ENCODE measurements around the gene ICAM1. TPM values are rescaled to one million over a fixed set of nuclear protein-coding genes. Genes with fewer than 3 reads are reported as not detected.
"Not testable (repeated sequence)": the region's sequence is repeated elsewhere in the genome, so short reads cannot be mapped to it uniquely, and the experiment has no call there.

ICAM1 gene
- total RNA-seq, 1 donor from 2014 or later = 6.8 TPM

DNA sequence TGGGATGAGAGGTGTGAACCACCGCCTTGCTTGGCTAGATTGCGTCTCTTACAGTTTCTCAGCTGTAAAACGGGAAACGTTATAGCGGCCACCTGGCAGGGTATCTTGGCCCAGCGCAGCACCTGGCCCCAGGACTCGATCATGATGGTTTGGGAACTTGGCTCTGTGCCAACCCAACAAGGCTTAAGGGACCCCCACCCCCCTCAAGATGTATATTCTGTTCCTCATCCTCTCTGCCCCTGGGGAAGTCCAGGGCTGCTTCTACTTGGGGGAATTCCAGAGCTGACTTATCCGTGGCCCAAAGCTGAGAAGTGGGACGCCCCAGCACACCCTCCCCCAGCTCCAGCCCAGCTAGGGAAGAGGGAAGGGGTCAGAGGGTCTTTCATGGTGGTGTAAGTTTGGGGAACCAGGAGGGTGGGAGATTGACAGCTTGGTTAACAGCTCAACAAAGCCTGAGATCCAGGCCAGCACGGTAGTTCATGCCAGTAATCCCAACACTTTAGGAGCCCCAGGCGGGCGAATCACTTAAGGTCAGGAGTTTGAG is 695 bp downstream of the ICAM1 start:
- Histone ChIP-seq H3K9me3 (ENCODE audit: control insufficient read depth in 3 of 3, low read length in 3 of 3) (no peaks in the 10 kb centered on the region), H3K27me3 (ENCODE audit: control insufficient read depth in 3 of 3, insufficient read depth in 3 of 3, low read length in 3 of 3) (peaks cover 0 to 14% (median 10%) of the 10 kb centered on the region in 3 donors), H3K4me3 (ENCODE audit: low read length in 3 of 3) (peak overlapping the region; percentile 67 to 76 (median 75)), H3K27ac (ENCODE audit: low read depth, low read length) (peak overlapping the region; percentile 91), H3K4me1 (ENCODE audit: control insufficient read depth in 3 of 3, insufficient read depth in 3 of 3, low read length in 3 of 3) (peaks cover 20 to 23% (median 23%) of the 10 kb centered on the region in 3 donors), H3K36me3 (ENCODE audit: control insufficient read depth in 3 of 3, insufficient read depth in 3 of 3, low read length in 3 of 3) (peaks cover 0 to 9% (median 3%) of the 10 kb centered on the region in 3 donors), H3K9ac (ENCODE audit: low read depth in 1 of 3, low read length in 3 of 3) (peak overlapping the region; percentile 75 to 82 (median 77))

DNA sequence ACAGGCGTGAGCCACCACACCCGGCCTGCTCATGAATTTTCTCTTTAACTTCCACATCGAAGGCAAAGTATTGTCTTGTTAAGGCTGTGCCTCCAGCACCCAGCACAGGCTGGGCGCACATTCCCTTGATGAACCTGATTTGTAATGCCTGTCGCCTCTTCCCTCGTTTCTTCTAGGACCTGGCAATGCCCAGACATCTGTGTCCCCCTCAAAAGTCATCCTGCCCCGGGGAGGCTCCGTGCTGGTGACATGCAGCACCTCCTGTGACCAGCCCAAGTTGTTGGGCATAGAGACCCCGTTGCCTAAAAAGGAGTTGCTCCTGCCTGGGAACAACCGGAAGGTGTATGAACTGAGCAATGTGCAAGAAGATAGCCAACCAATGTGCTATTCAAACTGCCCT is 3.7 kb downstream of the ICAM1 start:
- Histone ChIP-seq H3K36me3 (ENCODE audit: control insufficient read depth in 3 of 3, insufficient read depth in 3 of 3, low read length in 3 of 3) (peaks cover 2 to 16% (median 8%) of the 10 kb centered on the region in 3 donors), H3K4me3 (ENCODE audit: low read length in 3 of 3) (no peak overlapping the region), H3K9ac (ENCODE audit: low read depth in 1 of 3, low read length in 3 of 3) (no peak overlapping the region), H3K9me3 (ENCODE audit: control insufficient read depth in 3 of 3, low read length in 3 of 3) (no peaks in the 10 kb centered on the region), H3K27me3 (ENCODE audit: control insufficient read depth in 3 of 3, insufficient read depth in 3 of 3, low read length in 3 of 3) (peaks cover 0 to 7% (median 7%) of the 10 kb centered on the region in 3 donors), H3K27ac (ENCODE audit: low read depth, low read length) (no peak overlapping the region), H3K4me1 (ENCODE audit: control insufficient read depth in 3 of 3, insufficient read depth in 3 of 3, low read length in 3 of 3) (peaks cover 16 to 23% (median 18%) of the 10 kb centered on the region in 3 donors)

DNA sequence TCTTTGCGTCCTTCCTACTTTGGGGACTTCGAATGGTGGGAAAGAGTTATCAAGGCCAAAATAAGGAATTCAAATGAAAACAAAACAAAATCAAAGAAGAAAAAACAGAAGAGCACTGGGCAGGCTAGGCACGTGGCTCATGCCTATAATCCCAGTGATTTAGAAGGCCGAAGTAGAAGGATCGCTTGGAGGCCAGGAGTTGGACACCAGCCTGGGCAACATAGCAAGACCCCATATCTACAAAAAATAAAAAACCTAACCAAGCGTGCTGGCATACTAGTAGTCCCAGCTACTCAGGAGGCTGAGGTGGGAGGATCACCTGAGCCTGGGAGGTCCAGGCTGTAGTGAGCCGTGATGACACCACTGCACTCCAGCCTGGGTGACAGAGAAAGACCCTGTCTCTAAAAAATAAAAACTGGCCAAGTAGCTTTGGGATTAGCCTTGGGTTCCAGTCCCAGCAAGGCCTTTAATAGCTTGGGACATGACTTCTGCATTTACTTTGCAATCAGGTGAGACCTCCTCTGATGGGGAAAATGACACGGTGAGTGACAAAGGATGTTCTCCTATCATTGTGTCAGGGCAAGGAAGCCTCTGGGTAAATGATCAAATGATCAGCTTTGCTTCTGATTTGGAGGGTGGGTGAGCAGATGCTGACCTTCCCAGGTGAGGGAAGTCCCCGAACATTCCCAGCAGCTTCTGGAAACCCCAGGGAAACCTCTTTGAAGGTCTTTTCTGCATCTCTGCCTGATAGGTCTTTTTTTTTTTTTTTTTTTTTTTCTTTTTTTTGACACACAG is 7.1 kb downstream of the ICAM1 start:
- Histone ChIP-seq H3K9me3 (ENCODE audit: control insufficient read depth in 3 of 3, low read length in 3 of 3) (no peaks in the 10 kb centered on the region), H3K4me1 (ENCODE audit: control insufficient read depth in 3 of 3, insufficient read depth in 3 of 3, low read length in 3 of 3) (no peaks in the 10 kb centered on the region), H3K27me3 (ENCODE audit: control insufficient read depth in 3 of 3, insufficient read depth in 3 of 3, low read length in 3 of 3) (no peaks in the 10 kb centered on the region), H3K36me3 (ENCODE audit: control insufficient read depth in 3 of 3, insufficient read depth in 3 of 3, low read length in 3 of 3) (peaks cover 2 to 16% (median 8%) of the 10 kb centered on the region in 3 donors), H3K9ac (ENCODE audit: low read depth in 1 of 3, low read length in 3 of 3) (no peak overlapping the region), H3K27ac (ENCODE audit: low read depth, low read length) (no peak overlapping the region), H3K4me3 (ENCODE audit: low read length in 3 of 3) (no peak overlapping the region)

DNA sequence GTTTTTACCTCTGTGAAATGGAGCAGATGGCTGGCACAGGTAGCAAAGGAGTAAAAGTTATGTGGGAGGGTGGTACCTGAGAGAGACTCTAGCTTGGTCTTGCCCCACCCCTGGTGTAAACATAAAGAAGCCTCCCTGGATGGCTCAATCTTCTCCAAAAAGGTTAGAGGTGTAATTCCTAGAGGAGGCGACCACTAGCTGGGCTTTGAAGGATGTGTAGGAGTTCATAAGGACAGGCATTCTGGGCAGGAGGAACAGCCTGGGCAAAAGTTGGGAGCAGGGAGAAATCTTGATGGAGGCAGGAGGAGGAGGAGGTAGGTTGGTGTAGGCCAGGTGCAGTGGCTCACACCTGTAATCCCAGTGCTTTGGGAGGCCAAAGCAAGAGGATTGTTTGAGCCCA is 8.0 kb downstream of the ICAM1 start:
- no peak overlapping the region for H3K9ac ChIP-seq (ENCODE audit: low read depth in 1 of 3, low read length in 3 of 3)
- H3K27ac ChIP-seq (ENCODE audit: low read depth, low read length) = no peak overlapping the region
- H3K36me3 ChIP-seq (ENCODE audit: control insufficient read depth in 3 of 3, insufficient read depth in 3 of 3, low read length in 3 of 3) = peaks cover 5 to 20% (median 8%) of the 10 kb centered on the region in 3 donors
- no peaks in the 10 kb centered on the region for H3K4me1 ChIP-seq (ENCODE audit: control insufficient read depth in 3 of 3, insufficient read depth in 3 of 3, low read length in 3 of 3)
- no peaks in the 10 kb centered on the region for H3K9me3 ChIP-seq (ENCODE audit: control insufficient read depth in 3 of 3, low read length in 3 of 3)
- no peak overlapping the region for H3K4me3 ChIP-seq (ENCODE audit: low read length in 3 of 3)
- no peaks in the 10 kb centered on the region for H3K27me3 ChIP-seq (ENCODE audit: control insufficient read depth in 3 of 3, insufficient read depth in 3 of 3, low read length in 3 of 3)

DNA sequence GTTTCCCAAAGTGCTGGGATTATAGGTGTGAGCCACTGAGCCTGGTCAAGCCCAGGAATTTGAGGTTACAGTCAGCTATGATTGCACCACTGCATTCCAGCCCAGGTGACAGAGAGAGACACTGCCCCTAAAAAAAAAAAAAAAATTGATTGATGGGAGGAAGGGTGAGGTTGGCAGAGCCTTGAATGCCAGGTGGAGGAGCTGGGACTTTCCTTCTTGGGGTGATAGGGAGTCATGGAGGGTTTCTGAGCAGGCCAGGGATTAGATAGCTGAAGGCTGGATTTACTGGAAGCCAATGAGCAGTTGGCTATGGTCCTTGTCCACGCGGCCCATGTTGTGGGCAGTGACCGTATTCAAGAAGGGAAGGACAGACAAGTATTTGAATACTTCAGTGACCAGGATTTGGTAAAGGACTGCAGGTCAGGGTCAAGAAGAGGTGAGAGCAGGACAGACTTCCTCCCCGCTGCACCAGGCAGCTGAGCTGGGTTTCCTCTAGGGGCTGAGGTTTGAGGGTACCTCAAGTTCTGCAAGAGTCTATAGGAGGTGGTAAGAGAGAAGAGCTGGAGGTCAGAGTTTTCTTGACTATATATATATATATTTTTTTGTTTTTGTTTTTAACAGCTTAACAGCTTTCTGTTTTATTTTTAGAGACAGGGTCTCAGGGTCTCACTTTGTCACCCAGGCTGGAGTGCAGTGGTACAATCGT is 9.0 kb downstream of the ICAM1 start:
- no peak overlapping the region for H3K4me3 ChIP-seq (ENCODE audit: low read length in 3 of 3)
- H3K27me3 ChIP-seq (ENCODE audit: control insufficient read depth in 3 of 3, insufficient read depth in 3 of 3, low read length in 3 of 3) = no peaks in the 10 kb centered on the region
- H3K9me3 ChIP-seq (ENCODE audit: control insufficient read depth in 3 of 3, low read length in 3 of 3) = no peaks in the 10 kb centered on the region
- no peaks in the 10 kb centered on the region for H3K4me1 ChIP-seq (ENCODE audit: control insufficient read depth in 3 of 3, insufficient read depth in 3 of 3, low read length in 3 of 3)
- no peak overlapping the region for H3K27ac ChIP-seq (ENCODE audit: low read depth, low read length)
- H3K36me3 ChIP-seq (ENCODE audit: control insufficient read depth in 3 of 3, insufficient read depth in 3 of 3, low read length in 3 of 3) = peaks cover 5 to 26% (median 14%) of the 10 kb centered on the region in 3 donors
- no peak overlapping the region for H3K9ac ChIP-seq (ENCODE audit: low read depth in 1 of 3, low read length in 3 of 3)

DNA sequence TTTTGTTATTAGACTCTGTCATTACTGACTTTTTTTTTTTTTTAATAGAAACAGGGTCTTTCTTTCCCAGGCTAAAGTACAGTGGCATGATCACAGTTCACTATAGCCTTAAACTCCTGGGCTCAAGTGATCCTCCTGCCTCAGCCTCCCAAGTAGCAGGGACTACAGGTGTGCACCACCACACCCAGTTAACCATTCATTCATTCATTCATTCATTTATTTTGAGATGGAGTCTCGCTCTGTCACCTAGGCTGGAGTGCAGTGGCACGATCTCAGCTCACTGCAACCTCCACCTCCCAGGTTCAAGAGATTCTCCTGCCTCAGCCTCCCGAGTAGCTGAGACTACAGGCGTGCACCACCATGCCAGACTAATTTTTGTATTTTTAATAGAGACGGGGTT is 11.1 kb downstream of the ICAM1 start:
- not testable (repeated sequence) for H3K4me1 ChIP-seq (ENCODE audit: control insufficient read depth in 3 of 3, insufficient read depth in 3 of 3, low read length in 3 of 3); H3K9me3 ChIP-seq (ENCODE audit: control insufficient read depth in 3 of 3, low read length in 3 of 3); H3K4me3 ChIP-seq (ENCODE audit: low read length in 3 of 3); H3K27ac ChIP-seq (ENCODE audit: low read depth, low read length); H3K9ac ChIP-seq (ENCODE audit: low read depth in 1 of 3, low read length in 3 of 3)
- peaks cover 2 to 11% (median 2%) of the 10 kb centered on the region in 3 donors for H3K27me3 ChIP-seq (ENCODE audit: control insufficient read depth in 3 of 3, insufficient read depth in 3 of 3, low read length in 3 of 3)
- peaks cover 12 to 34% (median 27%) of the 10 kb centered on the region in 3 donors for H3K36me3 ChIP-seq (ENCODE audit: control insufficient read depth in 3 of 3, insufficient read depth in 3 of 3, low read length in 3 of 3)

- Histone ChIP-seq H3K36me3 (ENCODE audit: control insufficient read depth in 3 of 3, insufficient read depth in 3 of 3, low read length in 3 of 3) (peaks cover 8 to 30% (median 27%) of the 10 kb centered on the region in 3 donors), H3K4me1 (ENCODE audit: control insufficient read depth in 3 of 3, insufficient read depth in 3 of 3, low read length in 3 of 3) (peaks cover 4 to 8% (median 7%) of the 10 kb centered on the region in 3 donors), H3K27me3 (ENCODE audit: control insufficient read depth in 3 of 3, insufficient read depth in 3 of 3, low read length in 3 of 3) (peaks cover 14 to 25% (median 16%) of the 10 kb centered on the region in 3 donors)
Observed at GRCh38 chr19:10283301-10284064, 12.6 kb downstream of the ICAM1 start.

GRCh38 chr19:10284065-10284959 is 13.4 kb downstream of the ICAM1 start:
- H3K4me3 ChIP-seq (ENCODE audit: low read length in 3 of 3) = no peak overlapping the region
- no peak overlapping the region for H3K27ac ChIP-seq (ENCODE audit: low read depth, low read length)
- H3K36me3 ChIP-seq (ENCODE audit: control insufficient read depth in 3 of 3, insufficient read depth in 3 of 3, low read length in 3 of 3) = peaks cover 8 to 27% (median 25%) of the 10 kb centered on the region in 3 donors
- peaks cover 22 to 33% (median 24%) of the 10 kb centered on the region in 3 donors for H3K27me3 ChIP-seq (ENCODE audit: control insufficient read depth in 3 of 3, insufficient read depth in 3 of 3, low read length in 3 of 3)
- peaks cover 11 to 15% (median 14%) of the 10 kb centered on the region in 3 donors for H3K4me1 ChIP-seq (ENCODE audit: control insufficient read depth in 3 of 3, insufficient read depth in 3 of 3, low read length in 3 of 3)
- H3K9ac ChIP-seq (ENCODE audit: low read depth in 1 of 3, low read length in 3 of 3) = no peak overlapping the region
- H3K9me3 ChIP-seq (ENCODE audit: control insufficient read depth in 3 of 3, low read length in 3 of 3) = no peaks in the 10 kb centered on the region

More at GRCh38 chr19:10283301-10284064, 12.6 kb downstream of the ICAM1 start:
- Histone ChIP-seq H3K9me3 (ENCODE audit: control insufficient read depth in 3 of 3, low read length in 3 of 3) (no peaks in the 10 kb centered on the region), H3K4me3 (ENCODE audit: low read length in 3 of 3) (no peak overlapping the region), H3K9ac (ENCODE audit: low read depth in 1 of 3, low read length in 3 of 3) (no peak overlapping the region), H3K27ac (ENCODE audit: low read depth, low read length) (no peak overlapping the region)

DNA sequence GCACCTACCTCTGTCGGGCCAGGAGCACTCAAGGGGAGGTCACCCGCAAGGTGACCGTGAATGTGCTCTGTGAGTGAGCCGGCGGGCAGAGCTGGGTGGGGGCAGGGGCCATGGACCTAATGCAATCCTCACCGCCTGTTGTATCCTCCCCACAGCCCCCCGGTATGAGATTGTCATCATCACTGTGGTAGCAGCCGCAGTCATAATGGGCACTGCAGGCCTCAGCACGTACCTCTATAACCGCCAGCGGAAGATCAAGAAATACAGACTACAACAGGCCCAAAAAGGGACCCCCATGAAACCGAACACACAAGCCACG is 14.0 kb downstream of the ICAM1 start:
- peaks cover 8 to 27% (median 25%) of the 10 kb centered on the region in 3 donors for H3K36me3 ChIP-seq (ENCODE audit: control insufficient read depth in 3 of 3, insufficient read depth in 3 of 3, low read length in 3 of 3)
- H3K27ac ChIP-seq (ENCODE audit: low read depth, low read length) = no peak overlapping the region
- H3K9me3 ChIP-seq (ENCODE audit: control insufficient read depth in 3 of 3, low read length in 3 of 3) = no peaks in the 10 kb centered on the region
- H3K9ac ChIP-seq (ENCODE audit: low read depth in 1 of 3, low read length in 3 of 3) = no peak overlapping the region
- peaks cover 27 to 37% (median 29%) of the 10 kb centered on the region in 3 donors for H3K27me3 ChIP-seq (ENCODE audit: control insufficient read depth in 3 of 3, insufficient read depth in 3 of 3, low read length in 3 of 3)
- peaks cover 13 to 20% (median 19%) of the 10 kb centered on the region in 3 donors for H3K4me1 ChIP-seq (ENCODE audit: control insufficient read depth in 3 of 3, insufficient read depth in 3 of 3, low read length in 3 of 3)
- no peak overlapping the region for H3K4me3 ChIP-seq (ENCODE audit: low read length in 3 of 3)
